Stimulated activated CD4-positive, alpha-beta T cell treated with anti-CD3 and anti-CD28 coated beads, TNF-alpha, amount 100 ng/mL, for 1 hour (primary cell): ENCODE measurements around the gene CD28.
A peak's percentile ranks its signal among the peaks of the same experiment; 100 is the strongest.

ENCODE experiments used
- DNase-seq, 3 donors: peaks; one replicate each; pipeline ENCODE4 v3.0.0-alpha.2; 2020; ENCODE audit warnings: low read depth in 3 of 3, low spot score in 1 of 3

The CD28 gene

DNA sequence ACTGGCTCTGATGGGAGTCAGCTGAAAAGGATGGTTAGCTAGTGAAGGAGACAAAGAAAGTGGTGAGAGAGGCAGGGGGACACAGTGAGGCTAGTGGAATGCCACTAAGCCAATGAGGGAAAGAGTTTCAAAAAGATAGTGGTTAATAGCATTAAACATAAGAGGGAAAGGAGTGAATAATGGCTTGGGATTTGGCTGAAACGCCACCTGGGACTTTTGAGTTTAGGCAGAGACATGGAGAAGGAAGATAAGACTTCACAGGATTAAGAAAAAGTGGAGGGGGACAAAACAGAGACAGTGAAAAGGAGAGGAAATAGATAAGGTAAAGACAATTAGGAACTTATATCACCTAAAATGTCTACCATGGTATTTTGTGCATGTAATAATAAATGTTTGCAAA lies 6.9 kb downstream of the CD28 start:
- no peak for DNase-seq

DNA sequence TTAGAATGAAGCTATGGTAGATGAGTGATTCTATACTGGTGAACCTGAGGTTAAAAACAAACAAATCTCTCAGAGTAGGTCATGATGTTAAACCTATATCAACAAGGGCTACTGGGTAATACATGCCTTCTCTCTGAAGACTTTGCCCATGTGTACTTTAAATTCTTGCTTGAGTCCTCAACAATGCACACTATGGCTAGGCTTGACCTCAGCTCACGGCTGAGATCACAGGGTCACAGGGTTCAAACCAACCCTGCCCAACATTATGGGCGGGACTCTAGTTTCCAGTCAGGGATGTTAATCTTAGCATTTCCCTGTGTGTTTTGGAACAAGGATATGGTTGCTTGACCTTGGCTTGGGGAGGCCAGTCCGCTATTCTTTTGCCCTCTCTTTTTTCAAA lies 7.7 kb downstream of the CD28 start:
- no peak for DNase-seq

DNA sequence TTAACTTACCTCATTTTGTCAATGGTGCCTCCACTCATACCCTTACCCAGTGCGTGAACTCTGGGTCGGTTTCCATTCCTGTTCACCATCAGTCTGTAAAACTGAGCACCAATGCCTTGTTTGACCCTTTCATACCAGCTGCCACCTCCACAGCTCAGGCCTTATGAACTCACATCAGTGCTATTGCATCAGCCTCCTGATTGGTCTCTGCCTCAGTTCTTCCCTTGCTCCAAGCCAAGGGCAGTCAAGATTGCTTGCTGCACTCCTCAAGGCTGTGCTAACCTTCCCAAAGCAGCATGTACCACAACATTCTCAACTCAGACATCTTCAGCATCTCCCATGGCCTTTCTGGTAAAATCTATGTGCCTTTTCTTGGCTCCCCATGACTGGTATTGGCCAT lies 9.3 kb downstream of the CD28 start:
- DNase-seq: no peak

DNA sequence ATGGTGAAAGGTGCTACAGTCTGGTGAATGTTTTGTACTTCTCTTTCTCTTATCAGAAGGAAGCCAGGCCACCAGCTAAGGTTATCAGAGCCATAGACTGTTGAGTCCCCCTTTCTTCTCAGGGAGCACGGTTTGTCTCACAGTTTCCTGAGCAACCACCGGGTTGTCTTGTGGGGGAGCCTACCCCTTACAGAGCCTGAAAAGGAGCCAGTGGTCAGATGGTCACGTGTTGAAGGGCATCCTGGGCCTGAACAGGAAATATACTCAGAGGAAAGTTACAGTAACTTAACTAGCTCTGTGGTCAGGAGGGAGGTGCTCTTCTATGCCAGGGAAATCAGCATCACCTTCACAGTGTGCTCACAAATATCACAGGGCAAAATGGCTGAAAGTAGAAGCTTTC lies 11.6 kb downstream of the CD28 start:
- peak in 1 of 3 donors; percentile 28 for DNase-seq

DNA sequence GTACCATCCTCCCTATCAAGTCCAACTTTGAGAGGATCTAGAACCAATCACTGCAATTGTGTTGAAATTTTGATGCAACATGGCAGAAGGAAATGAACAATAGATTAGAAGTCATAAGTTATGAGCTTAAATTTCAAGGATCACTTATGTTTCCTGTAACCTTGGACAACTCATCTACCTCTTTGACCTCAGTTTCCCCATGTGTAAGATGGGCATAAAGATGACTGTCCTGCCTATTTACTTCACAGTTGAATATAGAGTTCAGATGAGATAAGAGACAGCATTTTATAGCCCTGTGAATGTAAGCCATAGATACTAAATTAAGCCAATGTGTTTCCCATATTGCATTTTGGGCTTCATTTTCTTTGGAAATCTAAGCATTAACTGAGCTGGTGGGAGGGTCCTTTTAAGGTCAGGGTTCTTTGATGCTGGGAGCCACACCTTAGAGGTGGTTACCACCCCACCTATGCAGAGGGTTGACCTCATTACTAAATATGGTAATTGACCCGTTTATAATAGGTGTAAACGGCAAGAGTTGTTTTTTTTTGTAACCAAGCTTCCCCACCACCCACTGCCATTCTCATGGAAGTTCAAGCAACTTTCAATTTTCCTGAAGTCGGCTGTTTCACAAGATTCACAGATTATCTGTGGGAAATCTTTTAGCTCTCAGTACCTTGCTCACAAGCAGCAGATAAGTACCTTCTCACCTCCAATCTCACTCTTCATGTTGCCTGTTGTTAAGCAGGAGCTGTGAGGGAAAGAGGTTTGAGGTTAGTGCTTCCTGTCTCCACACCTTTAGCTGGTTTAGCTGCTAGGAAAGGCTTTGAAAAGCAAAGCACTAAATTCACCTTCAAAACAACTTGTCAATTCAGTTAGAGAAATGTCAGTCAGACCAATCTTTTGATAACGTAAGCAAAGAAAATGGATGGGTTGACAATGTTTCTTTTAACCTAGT lies 13.3 kb downstream of the CD28 start:
- DNase-seq: no peak

DNA sequence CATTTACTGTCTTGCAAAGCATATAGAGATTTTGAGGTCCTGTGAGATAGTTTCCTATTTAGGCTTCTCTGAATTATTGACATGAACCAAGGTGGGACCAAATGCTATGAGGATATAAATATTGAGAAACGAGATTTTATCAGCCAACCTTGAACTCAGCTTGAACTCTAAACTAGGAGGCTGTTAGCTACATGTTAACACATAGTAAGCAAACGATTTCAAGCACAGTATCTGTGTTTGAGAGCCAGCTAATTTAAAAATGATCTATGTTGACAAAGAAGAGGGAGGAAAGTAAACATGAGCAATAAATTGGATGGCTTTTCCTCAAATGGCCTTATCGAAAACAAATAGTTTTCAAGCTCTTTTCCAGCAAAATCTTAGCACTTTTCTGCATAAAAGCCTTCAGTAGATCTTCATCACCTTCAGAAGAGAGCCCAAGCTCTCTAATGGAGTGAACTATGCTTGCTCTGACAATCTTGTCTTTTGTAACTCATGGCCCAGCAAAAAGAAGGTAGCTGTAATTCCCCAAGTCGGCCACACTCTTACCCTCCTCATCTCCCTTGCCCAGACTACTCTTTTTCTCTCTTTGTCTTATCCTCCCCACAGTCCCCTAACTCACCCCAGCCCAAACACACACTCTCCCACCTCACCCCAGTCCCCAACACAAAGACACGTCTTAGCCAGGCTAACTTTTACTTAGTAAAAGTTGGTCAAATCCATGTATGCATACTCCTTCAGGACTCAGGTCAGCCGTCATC lies 14.7 kb downstream of the CD28 start:
- DNase-seq: no peak

DNA sequence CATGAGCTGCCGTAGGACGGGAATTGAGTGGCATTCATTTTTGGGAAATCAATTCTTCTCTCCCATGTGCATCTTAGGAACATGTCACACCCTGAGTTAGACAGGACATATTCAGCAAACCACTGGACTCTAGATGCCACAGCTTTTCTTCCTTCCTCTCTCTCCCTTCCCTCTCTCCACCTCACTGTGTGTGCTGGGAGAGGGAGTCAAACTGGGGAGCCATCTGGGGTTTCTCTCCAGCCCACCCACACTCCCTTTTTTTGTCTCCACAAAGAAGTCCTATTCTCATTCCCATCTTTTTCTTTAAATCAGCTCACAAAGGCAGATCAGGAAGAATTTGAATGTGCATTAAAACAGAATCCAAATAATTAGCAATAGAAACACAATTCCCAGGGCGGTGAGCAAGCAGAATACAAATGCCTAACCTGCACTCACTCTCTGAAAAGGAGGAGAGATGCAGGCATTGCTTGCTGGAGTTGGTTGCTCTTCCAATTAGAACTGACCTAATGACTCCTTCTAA lies 15.4 kb downstream of the CD28 start:
- DNase-seq: no peak

DNA sequence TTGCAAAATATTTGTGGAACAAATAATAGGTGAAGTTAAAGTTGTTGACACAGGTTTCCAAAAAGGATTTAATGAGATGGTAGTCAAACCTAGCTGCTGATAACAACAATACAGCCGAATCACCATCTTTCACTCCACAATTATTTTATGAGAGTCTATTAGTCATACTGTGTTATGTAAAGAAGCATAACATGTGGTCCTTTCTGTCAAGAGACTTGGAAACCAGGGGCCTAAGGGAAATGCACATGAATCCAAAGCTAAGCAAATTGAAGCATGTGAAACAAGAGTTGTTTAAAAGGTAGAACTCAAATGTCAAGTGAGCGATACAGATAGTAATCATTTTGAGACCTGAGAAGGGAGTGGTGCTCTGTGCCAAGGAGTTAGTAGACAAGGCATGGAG lies 16.0 kb downstream of the CD28 start:
- DNase-seq: no peak

DNA sequence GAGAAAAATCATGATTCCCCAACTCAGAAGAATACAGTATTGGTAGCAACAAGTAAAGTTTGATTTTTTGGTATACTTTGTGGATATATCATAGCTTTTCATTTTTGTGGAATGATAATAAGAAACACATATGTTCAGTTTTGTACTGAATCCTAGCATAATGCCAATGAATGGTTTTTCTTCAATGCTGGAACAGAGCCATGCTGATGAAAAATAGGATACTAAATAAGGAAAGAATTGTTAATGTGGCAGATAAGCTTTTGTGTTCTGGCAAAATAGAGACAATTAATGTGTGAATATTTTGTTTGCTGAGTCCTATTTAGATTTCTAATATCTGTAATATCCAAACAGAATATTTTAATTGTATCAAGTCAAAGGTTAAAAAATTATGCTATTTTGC lies 21.9 kb downstream of the CD28 start:
- no peak for DNase-seq

DNA sequence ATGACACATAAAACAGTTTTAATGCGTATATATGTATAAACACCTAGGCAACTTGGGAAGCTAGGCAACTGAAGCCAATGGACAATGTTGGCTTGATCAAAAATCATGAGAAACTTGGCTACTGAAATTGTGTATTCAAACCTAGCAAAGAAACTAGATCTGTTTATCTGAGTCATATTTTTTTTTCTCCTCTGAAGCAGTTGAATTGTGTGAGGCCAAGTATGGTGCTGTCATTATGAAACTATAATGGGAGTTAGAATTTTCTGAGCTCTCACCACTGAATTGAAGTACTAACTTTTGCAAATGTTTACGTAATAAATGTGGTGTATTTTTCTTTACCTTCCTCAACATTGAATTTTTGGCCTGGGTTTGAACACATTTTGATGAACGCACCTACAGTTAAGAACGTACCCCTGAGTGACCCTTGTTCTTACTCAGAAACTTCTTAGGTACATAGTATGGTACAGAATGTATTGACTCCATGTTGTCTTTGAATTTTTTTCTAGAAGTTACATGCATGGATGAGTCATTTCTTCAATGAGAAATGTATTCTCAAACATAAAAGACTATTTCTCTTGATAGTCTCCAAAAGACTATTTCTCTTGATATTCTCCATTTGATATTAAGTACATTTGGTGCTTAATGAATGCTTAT lies 23.8 kb downstream of the CD28 start:
- no peak for DNase-seq

DNA sequence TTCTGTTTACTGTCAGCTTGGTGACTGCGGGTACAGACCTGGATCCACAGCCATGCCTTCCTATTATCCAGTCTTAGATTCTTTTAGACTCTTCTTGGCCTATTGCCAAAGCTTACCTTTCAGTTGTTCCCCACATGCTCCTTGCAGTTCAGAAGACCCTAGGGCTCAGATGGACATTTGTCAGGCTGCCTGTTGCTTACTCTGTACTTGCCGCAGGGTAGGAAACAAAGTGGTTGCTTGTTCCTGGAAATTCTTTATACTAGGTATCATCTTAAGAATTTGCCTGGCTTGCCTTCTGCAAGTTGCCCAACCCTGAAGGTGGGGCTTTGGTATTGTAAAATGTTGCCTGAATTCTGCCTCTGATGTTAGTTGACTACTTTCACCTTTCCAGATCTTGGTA lies 24.4 kb downstream of the CD28 start:
- no peak for DNase-seq

DNA sequence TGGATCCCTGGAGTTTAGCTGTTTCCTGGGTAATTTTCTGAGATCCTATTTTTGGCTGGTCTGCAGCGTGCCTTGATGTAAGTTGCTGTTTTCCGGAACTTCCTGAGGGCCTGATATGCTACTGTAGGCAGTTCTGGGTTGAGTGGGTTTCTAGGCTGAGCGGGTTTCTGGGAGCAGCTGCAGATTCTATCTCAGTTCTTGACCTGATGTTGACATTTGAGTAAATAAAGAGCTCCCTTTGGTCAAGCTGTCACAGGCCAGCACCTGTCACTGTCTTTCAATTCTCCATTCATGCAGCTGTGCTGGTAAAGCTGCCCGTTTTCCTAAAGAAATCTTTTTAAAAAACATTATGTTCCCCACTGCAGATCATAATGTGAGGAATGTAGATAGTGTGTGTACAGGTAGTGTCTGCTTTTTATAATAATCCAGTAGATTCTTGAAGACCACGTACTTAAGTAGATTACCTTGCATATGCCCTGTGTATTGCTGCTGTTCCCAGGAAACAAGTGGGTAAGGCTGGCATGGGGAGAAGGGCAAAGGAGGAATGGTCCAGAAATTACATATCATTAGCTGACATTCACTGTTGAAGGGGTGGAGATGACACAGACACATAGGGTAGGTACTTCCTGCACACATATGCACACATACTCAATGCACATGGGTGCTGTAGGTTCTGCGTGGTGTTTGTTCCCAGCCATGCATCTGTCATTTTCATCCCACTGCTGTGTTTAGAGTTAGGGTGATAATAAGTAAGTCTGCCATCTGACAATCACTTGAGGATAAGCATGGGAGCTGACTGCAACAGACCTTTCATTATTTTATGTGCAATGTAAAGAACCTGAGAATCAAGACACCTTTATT lies 25.9 kb downstream of the CD28 start:
- DNase-seq: no peak

DNA sequence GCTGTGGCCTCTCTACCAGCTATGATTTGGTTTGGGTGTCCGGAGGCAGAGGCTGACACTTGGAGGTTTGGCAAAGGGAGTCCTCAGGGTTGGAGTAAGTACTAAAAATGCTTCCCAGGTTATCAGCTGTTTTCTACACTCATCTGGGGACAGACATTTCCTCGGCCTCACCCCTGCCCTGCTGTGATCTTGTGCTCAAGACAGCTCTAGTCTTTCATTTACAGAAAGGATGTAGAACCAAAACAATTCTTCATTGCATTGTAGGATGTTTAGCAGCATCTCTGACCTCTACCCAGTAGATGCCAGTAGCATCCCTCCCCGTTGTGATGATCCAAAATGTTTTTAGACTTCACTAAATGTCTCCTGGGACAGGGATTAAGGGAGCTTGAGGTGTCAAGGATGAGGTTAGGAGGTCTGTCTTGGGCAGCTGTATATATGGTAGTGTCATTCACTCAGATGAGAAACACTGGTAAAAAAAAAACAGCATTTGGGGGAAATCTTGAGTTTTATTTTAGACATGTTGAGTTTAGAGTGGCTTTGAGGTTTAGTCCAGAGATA lies 26.6 kb downstream of the CD28 start:
- no peak for DNase-seq

DNA sequence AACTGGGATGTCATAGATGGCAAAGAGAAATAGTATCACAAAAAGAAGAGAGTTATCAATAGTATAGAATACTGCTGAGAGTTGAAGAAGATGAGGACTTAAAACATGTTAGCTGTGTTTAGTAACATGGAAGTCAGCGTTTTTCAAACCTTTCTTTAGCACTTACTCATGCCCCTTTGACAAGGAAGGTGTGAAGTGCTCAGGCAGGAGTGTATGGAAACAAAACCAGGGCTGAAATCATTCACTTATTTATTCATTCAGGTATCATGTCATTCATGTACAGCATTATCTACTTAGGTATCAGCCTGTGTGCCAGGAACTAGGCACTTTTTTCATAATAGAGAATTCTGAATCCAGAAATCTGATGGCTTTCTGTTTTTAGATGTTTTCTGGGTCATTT lies 27.2 kb downstream of the CD28 start:
- no peak for DNase-seq

DNA sequence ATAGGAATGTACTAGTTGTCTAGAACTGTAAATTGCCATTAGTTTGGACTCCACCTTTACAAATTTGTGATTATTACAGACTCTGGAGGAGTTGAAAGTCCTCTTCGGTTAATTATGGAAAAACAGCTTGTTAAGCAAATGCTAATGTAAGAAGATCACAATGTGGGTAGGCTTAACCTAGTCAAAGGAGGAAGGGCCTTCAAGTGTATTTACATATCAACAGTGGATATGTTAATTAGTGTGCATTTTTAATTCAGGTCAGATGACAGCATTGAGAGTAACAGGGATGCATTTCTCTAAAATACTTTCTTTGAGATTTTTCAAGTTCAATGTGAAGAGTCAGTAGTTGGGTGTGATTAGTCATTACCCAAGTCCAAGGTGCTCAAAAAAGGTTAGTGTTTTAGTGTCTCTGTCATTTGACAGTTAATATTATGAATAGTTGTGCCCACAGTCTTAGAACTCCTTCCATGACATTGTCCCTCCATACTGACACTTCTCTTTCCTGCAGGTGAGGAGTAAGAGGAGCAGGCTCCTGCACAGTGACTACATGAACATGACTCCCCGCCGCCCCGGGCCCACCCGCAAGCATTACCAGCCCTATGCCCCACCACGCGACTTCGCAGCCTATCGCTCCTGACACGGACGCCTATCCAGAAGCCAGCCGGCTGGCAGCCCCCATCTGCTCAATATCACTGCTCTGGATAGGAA lies 28.0 kb downstream of the CD28 start:
- no peak for DNase-seq

DNA sequence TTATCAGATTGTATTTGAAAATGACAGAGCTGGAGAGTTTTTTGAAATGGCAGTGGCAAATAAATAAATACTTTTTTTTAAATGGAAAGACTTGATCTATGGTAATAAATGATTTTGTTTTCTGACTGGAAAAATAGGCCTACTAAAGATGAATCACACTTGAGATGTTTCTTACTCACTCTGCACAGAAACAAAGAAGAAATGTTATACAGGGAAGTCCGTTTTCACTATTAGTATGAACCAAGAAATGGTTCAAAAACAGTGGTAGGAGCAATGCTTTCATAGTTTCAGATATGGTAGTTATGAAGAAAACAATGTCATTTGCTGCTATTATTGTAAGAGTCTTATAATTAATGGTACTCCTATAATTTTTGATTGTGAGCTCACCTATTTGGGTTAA lies 30.9 kb downstream of the CD28 start:
- DNase-seq: no peak

DNA sequence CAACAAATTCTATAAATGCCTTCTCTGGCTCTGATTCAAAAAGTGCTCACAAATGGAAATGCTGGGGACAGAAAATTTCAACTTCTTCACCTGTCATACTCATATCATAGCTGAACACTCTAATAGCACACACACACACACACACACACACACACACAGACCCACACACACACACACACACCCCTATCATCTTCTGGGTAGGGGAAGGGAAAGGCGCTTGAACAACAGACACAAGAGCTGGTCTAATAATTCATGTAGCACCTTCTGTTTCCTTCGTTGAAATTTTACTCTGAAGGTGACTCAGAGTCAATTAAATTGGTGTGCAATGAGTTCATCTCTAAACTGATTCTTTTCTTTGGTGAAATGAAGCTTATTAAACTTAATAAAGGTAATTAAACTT lies 32.9 kb downstream of the CD28 start:
- DNase-seq: no peak

DNA sequence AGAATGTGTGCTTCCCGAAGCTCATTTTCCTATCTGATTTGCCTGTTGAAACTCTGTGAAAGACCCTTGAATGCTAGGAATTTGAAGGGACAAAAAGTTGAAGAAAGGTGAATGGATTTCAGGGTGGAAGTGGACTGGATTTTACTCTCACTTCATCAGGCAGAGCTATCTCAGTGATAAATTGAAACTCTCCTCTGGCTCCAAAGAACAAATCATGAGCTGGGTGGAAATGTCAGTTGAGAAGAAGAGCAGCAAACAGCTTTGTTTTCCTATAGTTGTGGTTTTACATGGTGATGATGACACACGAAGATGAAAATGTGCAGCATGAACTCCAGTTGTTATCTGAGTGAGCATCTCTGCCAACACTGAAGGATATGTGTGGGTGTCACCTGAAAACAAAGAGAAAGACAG lies 34.4 kb downstream of the CD28 start:
- DNase-seq: no peak

DNA sequence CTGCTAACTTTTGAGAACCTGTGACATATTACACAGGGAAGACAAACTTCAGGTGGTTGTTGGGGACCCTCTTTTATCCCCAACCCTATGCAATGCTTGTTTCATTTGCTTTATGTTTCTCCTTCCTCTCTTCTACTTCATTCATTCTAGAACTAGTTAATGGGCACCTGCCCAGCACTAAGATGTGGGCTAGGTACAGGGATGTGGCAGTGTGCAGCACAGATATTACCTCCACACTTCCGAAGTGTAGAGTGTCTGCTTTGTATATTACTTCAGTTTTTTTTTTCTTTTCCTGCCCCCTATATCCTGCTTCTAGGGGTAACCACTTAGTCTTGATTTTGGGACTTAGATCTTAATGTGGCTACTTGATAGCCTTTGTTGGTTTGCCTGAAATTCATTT lies 35.1 kb downstream of the CD28 start:
- DNase-seq: no peak

DNA sequence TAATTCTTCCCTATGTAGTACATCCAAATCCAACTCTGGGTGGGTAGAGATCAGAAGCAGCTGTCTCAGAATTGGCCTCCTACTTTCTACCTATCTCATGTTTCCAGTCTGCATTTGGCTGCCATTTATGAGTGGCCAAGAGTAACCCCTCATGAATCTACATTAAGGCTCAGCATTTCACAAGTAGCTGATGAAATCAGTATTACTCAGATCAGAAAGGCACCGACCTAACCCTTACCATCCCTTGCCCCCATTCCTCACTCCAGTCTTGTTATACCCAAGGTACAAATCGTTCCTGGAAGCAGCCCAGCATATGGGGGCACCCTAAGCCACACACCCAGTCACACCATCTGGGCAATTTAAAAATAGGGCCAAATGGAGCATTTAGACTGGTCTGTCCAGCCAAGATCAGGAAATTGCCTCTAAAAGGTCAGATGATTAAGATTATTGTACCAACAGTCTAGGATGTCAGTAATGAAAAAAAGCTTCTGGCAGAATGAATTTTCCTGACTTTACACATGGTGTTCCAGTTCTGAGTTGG lies 37.1 kb downstream of the CD28 start:
- DNase-seq: no peak
